ENCODE measurements around the gene DNAJC3. TPM values are rescaled to one million over a fixed set of nuclear protein-coding genes. Genes with fewer than 3 reads are reported as not detected.

DNAJC3 gene, protein sequence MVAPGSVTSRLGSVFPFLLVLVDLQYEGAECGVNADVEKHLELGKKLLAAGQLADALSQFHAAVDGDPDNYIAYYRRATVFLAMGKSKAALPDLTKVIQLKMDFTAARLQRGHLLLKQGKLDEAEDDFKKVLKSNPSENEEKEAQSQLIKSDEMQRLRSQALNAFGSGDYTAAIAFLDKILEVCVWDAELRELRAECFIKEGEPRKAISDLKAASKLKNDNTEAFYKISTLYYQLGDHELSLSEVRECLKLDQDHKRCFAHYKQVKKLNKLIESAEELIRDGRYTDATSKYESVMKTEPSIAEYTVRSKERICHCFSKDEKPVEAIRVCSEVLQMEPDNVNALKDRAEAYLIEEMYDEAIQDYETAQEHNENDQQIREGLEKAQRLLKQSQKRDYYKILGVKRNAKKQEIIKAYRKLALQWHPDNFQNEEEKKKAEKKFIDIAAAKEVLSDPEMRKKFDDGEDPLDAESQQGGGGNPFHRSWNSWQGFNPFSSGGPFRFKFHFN
- polyA plus RNA-seq (ENCODE audit: insufficient read length in 3 of 3) = 10 to 100 TPM; 39.1 to 42.2 (median 39.9) TPM
- long read RNA-seq, donor 1, full-length matches to known transcripts = 2 of 2 reads
- long read RNA-seq, donor 1, partial matches to known transcripts = 0 of 2 reads
- long read RNA-seq, donor 1, other reads (novel, unspliced or antisense) = 0 of 2 reads
- long read RNA-seq, donor 2, full-length matches to known transcripts = 2 of 2 reads
- long read RNA-seq, donor 2, partial matches to known transcripts = 0 of 2 reads
- long read RNA-seq, donor 2, other reads (novel, unspliced or antisense) = 0 of 2 reads
- long read RNA-seq, donor 3, full-length matches to known transcripts = 9 of 9 reads
- long read RNA-seq, donor 3, partial matches to known transcripts = 0 of 9 reads
- long read RNA-seq, donor 3, other reads (novel, unspliced or antisense) = 0 of 9 reads
- long read RNA-seq, donor 4, full-length matches to known transcripts = 7 of 7 reads
- long read RNA-seq, donor 4, partial matches to known transcripts = 0 of 7 reads
- long read RNA-seq, donor 4, other reads (novel, unspliced or antisense) = 0 of 7 reads
- long read RNA-seq, donor 5 = 0 reads
- long read RNA-seq, donor 6, full-length matches to known transcripts = 8 of 8 reads
- long read RNA-seq, donor 6, partial matches to known transcripts = 0 of 8 reads
- long read RNA-seq, donor 6, other reads (novel, unspliced or antisense) = 0 of 8 reads
- long read RNA-seq, donor 7, full-length matches to known transcripts = 7 of 133 reads
- long read RNA-seq, donor 7, partial matches to known transcripts = 126 of 133 reads
- long read RNA-seq, donor 7, other reads (novel, unspliced or antisense) = 0 of 133 reads
- long read RNA-seq, donor 8 = 0 reads
- long read RNA-seq, donor 9, full-length matches to known transcripts = 4 of 4 reads
- long read RNA-seq, donor 9, partial matches to known transcripts = 0 of 4 reads
- long read RNA-seq, donor 9, other reads (novel, unspliced or antisense) = 0 of 4 reads
- long read RNA-seq, donor 10, full-length matches to known transcripts = 5 of 5 reads
- long read RNA-seq, donor 10, partial matches to known transcripts = 0 of 5 reads
- long read RNA-seq, donor 10, other reads (novel, unspliced or antisense) = 0 of 5 reads
- long read RNA-seq, donor 11, full-length matches to known transcripts = 5 of 5 reads
- long read RNA-seq, donor 11, partial matches to known transcripts = 0 of 5 reads
- long read RNA-seq, donor 11, other reads (novel, unspliced or antisense) = 0 of 5 reads
- long read RNA-seq, donor 12, full-length matches to known transcripts = 2 of 2 reads
- long read RNA-seq, donor 12, partial matches to known transcripts = 0 of 2 reads
- long read RNA-seq, donor 12, other reads (novel, unspliced or antisense) = 0 of 2 reads
- long read RNA-seq, donor 13 = 0 reads
- long read RNA-seq, donor 14, full-length matches to known transcripts = 2 of 2 reads
- long read RNA-seq, donor 14, partial matches to known transcripts = 0 of 2 reads
- long read RNA-seq, donor 14, other reads (novel, unspliced or antisense) = 0 of 2 reads
- long read RNA-seq, donor 15, full-length matches to known transcripts = 2 of 2 reads
- long read RNA-seq, donor 15, partial matches to known transcripts = 0 of 2 reads
- long read RNA-seq, donor 15, other reads (novel, unspliced or antisense) = 0 of 2 reads
- long read RNA-seq, donor 16, full-length matches to known transcripts = 9 of 20 reads
- long read RNA-seq, donor 16, partial matches to known transcripts = 11 of 20 reads
- long read RNA-seq, donor 16, other reads (novel, unspliced or antisense) = 0 of 20 reads

DNA sequence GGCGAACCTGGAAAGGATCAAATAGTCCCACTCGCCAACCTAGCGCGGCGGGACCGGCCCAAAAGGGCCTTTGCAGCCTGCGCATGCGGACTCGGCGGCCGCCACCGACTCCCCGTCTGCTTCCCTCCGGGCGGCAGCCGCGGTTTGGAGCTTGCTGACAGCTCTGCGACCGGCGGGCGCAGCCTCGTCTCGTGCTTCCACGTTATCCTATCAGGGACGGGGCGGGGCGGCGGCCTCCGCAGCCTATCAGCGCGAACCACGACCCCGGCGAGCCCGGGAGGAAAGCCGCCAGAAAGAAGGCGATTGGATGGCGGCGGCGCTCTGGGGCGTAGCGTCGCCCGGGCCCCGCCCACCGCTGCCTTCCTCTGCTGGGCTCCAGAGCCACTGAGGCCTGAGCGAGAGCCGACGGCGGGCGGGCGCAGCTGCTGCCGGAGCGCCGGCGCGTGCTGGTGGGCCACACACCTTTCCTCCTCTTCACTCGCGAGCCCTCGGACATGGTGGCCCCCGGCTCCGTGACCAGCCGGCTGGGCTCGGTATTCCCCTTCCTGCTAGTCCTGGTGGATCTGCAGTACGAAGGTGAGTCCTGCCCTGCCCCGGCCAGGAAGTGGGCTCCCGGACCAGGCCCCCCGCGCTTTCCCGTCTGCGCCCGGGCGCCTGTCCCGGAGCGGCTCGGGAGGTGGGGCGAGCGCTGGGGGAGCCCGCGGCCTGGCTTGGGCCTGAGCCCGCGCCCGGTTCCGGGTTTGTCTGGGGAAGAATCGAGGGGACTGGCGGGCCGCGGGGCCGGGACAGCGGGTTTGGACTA lies at the start of gene DNAJC3:
TSS of gene DNAJC3 (plus strand) at position 378 of the 802 bp plus-strand sequence. CDS start at position 495, 117 bp downstream.
- peak; percentile 92 to 98 (median 96) for DNase-seq (ENCODE audit: extremely low read depth in 1 of 11, low read depth in 9 of 11, low spot score in 4 of 11)

DNA sequence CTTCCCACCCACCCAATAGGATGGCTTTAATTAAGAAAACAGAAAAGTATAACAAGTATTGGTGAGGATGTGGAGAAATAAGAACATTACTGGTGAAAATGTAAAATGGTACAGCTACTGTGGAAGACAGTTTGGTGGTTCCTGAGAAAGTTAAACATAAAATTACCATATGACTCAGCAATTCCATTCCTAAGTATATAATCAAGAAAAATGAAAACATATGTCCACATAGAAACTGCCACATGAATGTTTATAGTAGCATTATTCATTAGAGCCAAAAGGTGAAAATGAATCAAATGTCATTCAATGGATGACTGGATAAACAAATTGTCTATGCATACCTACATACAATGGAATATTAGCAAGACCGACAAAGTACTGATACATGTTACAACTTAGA lies 49.3 kb upstream of the DNAJC3 start:
- no peak for DNase-seq (ENCODE audit: extremely low read depth in 1 of 11, low read depth in 9 of 11, low spot score in 4 of 11)

DNA sequence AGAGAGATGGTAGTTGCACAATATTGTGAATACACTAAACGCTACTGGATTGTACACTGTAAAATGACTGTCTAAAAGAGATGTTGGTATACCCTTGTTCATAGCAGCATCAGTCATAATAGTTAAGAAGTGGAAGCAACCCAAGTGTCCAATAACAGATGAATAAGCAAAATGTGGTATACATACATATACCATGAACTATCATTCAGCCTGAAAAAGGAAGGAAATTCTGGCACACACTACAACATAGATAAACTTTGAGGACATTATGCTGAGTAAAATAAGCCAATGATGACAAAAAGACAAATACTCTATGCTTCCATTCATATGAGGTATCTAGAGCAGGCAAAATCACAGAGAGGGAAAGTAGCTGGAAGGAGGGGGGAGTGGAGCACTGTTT lies 48.5 kb upstream of the DNAJC3 start:
- DNase-seq (ENCODE audit: extremely low read depth in 1 of 11, low read depth in 9 of 11, low spot score in 4 of 11) = no peak

DNA sequence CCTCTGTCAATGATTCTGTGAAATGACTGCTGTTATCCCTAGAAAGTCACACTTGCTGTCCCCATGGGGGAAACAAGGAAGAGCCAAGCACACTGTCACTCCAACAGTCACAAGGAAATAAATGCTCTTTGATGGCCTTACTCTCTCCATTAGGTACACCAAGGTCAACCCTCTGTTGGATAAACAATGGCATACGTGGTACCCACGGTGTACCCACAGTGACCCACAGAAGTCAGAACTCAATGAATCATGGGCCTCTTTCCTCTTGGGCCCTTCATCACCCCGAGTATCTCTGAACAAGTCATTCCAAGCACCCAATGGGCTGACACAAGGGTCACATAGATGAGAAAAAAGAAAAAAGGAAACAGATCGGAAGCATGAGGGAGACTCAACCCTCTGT lies 47.9 kb upstream of the DNAJC3 start:
- DNase-seq (ENCODE audit: extremely low read depth in 1 of 11, low read depth in 9 of 11, low spot score in 4 of 11) = no peak

DNA sequence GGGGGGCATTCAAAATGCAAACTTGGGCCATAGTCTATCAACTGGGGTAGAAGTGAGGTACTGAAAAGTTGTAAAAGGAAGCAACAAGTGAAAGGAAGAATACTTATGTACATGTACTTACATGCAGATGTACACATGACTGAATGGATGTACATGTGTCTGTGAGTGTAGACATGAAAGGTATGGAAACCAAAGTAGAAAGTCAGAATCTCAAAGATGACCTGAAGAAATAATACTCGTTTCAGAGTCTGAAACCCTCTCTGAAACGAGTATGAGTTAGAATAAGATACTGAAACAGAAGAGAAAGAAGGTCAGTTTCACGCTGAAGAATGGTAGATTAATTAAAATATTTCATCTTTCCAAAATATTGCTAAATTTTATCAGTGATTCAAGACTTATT lies 46.3 kb upstream of the DNAJC3 start:
- DNase-seq (ENCODE audit: extremely low read depth in 1 of 11, low read depth in 9 of 11, low spot score in 4 of 11) = no peak

DNA sequence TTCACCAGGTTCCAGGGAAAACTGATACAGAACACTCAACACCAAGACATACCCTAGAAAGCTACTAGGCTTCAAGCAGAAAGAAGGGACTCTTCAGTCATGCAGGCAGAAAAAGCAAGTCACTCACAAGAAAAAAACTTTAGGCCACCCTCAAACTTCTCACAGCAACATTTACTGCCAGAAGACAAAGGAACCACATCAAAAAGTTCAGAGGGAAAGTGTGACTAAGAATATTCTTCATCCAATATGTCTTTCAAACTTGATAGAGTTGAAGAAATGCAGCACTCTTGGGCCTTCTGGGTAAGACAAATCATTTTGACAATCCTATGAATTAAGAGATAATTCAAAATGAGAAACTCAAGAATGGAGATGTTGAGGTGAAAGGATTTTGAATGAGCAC lies 40.1 kb upstream of the DNAJC3 start:
- DNase-seq (ENCODE audit: extremely low read depth in 1 of 11, low read depth in 9 of 11, low spot score in 4 of 11) = no peak

DNA sequence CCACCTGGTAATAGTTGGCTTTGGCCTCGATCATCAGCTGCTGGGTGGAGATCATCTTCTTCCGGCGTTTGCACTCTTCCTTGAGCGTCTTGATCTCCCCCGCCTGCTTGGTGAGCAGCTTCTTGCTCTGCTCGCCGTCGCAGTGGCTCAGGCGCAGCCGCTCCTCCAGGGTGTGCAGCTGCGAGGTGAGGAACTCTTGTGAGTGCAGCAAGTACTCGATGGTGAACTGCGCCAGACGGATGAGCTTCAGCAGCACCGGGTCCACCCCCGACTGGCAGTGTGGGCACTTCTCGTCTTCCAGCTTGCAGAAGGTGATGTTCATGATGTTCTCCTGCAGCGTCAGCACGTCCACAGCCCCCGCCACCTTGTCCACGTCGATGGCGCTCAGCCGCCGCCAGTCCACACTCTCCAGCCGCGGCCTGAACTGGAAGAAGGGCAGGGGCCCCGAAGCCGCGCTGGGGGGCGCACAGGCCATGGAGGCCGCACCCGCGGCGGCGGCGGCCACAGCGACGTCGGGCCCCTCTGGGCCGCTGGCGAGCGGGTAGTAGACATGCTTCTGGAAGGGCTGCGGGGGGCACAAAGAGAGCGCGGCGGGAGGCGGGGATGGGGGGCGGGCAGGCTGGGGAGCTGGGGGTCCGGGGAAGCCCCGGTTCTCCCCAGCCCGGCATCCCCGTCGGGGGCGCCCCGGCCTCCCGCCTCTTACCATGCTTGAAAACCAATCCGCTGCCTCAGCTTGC lies 35.5 kb upstream of the DNAJC3 start:
- DNase-seq (ENCODE audit: extremely low read depth in 1 of 11, low read depth in 9 of 11, low spot score in 4 of 11) = peak in 3 of 11 donors; percentile 10 to 27 (median 13)

DNA sequence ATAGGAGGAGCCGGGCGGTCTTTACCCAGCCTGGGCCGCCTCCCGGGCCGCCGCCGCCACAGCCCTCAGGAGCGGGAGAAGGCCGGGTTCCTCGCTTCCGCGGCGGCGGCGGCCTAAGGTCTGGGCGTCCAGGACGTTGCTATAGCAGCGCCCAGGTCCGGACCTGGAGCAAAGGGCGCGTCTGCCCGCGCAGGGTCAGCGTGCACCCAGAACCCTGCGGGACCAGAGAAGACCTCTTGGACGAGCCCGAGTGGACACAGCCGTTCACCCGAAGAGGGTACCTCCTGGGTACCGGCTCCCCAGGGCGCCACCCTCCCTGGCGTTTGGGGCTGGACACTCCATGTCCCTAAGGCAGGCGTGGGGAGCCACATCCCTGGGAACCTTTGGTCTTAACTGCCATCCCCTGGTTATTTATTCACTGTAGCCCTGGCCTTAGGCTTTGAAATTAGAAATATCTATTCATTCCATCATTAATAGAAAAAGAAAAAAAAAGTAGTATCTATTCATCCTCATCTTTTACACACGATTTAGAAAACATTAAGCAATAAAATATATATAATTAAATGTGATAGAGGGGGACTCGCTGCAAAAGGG lies 34.8 kb upstream of the DNAJC3 start:
- DNase-seq (ENCODE audit: extremely low read depth in 1 of 11, low read depth in 9 of 11, low spot score in 4 of 11) = peak in 4 of 11 donors; percentile 29 to 45 (median 37)

DNA sequence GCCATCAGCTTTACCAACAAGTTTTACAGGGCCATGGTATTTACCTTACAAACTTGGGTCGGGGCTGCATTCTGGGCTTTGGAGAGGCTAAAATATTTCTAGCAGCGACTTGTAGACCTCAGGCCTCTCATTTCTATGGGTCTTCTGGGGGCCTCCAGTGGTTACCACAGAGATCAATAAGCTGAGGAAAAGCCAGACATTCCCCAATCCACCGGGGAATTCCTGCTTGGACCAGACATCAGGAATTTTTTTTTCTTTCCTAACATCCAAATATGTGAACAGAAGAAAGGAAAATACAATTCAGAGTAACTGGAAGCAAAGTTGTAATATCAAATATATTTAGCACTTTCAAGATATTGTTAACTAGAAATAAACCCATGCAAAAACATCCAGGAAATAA lies 33.9 kb upstream of the DNAJC3 start:
- no peak for DNase-seq (ENCODE audit: extremely low read depth in 1 of 11, low read depth in 9 of 11, low spot score in 4 of 11)

DNA sequence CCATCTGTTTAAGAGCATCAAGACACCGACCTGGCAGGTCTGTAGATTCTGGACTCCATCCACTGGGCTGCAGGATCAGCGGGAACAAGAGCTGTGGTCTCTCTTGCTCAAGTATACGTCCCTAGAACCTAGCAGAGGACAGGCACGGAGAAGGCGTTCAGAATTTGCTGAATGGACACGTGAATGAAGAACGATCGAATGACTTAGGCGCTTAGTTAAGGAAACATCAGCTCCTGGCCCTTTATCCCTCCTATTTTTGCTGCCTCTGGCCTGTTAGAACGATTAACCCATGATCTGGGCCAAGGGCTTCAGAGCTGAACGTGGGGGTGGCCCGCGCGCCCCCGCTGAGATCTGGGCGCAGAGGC lies 33.4 kb upstream of the DNAJC3 start:
- peak in 3 of 11 donors; percentile 16 to 31 (median 25) for DNase-seq (ENCODE audit: extremely low read depth in 1 of 11, low read depth in 9 of 11, low spot score in 4 of 11)

DNA sequence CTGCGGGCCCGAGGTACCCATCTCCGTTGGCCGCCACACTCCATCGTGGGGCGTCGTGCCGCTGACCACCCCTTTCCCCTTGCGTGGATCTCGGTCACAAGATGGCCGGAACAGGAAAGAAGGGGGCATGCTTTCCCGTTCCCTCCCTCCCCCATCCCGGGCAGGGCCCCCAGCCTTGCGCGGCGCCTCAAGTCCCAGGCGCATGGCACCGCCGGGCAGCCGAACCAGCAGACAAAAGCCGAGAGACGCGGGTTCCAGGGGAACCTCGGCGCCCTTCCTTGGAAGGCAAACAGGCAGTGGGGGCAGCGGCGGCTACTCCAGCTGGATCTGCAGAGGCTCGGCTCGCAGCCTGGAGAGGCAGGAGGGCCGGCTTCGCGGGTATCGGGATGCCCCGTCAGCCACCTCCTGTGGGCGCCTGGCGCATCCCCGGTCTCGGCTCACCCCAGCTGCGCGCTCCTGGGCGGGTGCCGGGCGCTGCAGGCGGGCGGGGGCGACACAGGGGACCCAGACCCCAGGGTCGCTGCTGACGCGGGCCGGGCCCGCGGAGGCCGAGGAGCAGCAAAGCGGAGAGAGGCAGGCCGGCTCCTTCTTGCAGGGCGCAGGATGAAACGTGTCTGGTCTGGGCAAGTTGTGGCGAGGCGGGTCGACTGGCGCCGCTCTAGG lies 32.9 kb upstream of the DNAJC3 start:
- peak in 2 of 11 donors; percentile 18 to 19 for DNase-seq (ENCODE audit: extremely low read depth in 1 of 11, low read depth in 9 of 11, low spot score in 4 of 11)

DNA sequence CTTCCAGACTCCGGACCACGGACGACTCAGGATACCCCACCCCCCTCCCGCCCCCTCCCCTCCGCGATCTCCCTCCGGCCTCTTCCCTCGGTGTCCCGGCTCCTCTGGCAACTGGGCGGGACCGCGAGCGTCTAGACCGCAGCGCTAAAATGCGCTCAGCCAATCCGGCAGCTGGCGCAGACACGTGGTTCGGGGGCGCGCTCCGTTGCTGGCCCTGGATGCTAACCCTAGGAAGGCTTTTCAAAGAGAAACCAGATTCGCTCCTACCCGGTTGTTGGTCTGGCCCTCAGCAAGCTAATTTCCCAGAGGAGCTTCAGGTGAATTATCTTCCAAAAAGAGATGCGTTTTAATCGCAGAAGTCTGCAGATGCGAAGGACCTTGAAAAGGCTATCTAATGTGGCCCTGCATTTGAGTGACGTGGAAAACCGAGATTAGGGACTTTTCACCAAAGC lies 32.3 kb upstream of the DNAJC3 start, which contains the start of gene DZIP1:
TSS of gene DZIP1 (minus strand) at position 106 of the 452 bp plus-strand sequence. CDS start 2,677 bp downstream, outside the sequence.
- DNase-seq (ENCODE audit: extremely low read depth in 1 of 11, low read depth in 9 of 11, low spot score in 4 of 11) = peak in 10 of 11 donors; percentile 66 to 84 (median 76)

DNA sequence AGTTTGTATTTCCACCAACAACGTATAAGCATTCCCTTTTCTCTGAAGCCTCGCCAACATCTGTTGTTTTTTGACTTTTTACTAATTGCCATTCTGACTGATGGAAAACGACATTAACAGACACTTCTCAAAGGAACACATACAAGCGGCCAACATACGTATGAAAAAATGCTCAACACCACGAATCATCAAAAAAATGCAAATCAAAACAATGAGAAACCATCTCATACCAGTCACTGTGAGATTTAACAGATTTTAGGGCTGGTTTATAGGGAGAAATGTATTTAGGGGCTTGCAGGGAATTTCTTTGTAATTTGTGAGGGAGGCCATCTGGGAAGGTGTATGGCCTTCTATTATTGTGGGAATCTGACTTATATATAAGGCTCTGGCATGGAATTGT lies 29.6 kb upstream of the DNAJC3 start:
- DNase-seq (ENCODE audit: extremely low read depth in 1 of 11, low read depth in 9 of 11, low spot score in 4 of 11) = no peak

DNA sequence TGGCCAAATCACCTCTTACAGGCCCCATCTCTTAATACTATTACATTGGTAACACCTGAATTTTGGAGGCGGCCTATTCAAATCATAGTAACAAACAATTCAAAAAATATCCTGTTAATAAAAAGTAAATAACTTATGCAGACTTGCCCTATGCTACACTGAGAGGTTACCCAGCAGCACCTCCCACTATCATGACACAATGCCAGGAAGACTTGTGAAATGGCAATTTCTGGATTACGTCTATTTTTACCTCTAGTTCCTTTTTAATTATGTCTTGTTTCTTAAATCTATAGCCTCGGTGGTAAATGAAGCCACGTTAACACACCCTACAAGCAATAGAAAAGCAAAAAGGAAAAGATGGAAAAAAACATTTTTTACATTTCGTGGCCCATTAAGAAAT lies 26.2 kb upstream of the DNAJC3 start:
- no peak for DNase-seq (ENCODE audit: extremely low read depth in 1 of 11, low read depth in 9 of 11, low spot score in 4 of 11)
